SK-N-SH (cell line): Measurements from ENCODE around the gene SLC39A9. TPM values are rescaled to one million over a fixed set of nuclear protein-coding genes. Genes with fewer than 3 reads are reported as not detected.

ENCODE experiments used
- CTCF ChIA-PET: fragments of 300-600, 350-600 bp; formaldehyde crosslinking; extraction: SDS; loops from one replicate; lab custom pipeline; 2021; lab: Yijun Ruan, JAX
- POLR2A ChIA-PET: fragments of 350-600 bp; sonication (Branson Sonifier 250); formaldehyde crosslinking; extraction: SDS; loops from one replicate; lab custom pipeline; 2020; ENCODE audit warnings: antibody characterized with exemption, inconsistent platforms; lab: Yijun Ruan, JAX
- DNase-seq: peaks from one replicate; pipeline ENCODE4 v3.0.0; 2012
- H2AFZ ChIP-seq: fragments of 200-600 bp; sonication (generic); 2 replicates; pipeline ENCODE4 v1.8.1; 2016; ENCODE audit warnings: antibody characterized with exemption, mild to moderate bottlenecking, low read depth
- H3F3A ChIP-seq: fragments of 200-600 bp; sonication (generic); replicated peaks from 2 replicates; pipeline ENCODE3; 2016; ENCODE audit warnings: antibody characterized with exemption, mild to moderate bottlenecking; ENCODE audit not compliant: insufficient read depth
- H3K27ac ChIP-seq, 2 experiments: fragments of 200-500 bp in 1 of 2; fragments of 200-600 bp in 1 of 2; sonication (Bioruptor generic) in 1 of 2; sonication (generic), shearing (Covaris generic) in 1 of 2; 2 replicates each; pipeline versions ENCODE4 v1.5.1 to v1.6.1; 2014 to 2016; ENCODE audit warnings: low read depth in 2 of 2, inconsistent platforms in 1 of 2, low read length in 1 of 2, mild to moderate bottlenecking in 1 of 2, mixed read lengths in 1 of 2
- H3K27me3 ChIP-seq: fragments of 200-600 bp; sonication (generic), shearing (Covaris generic); 2 replicates; pipeline ENCODE4 v1.6.1; 2016; ENCODE audit warnings: mixed run types; ENCODE audit not compliant: insufficient read depth
- H3K36me3 ChIP-seq, 2 experiments: fragments of 200-500 bp in 1 of 2; fragments of 200-600 bp in 1 of 2; sonication (Bioruptor generic) in 1 of 2; sonication (generic) in 1 of 2; replicated peaks in 1 of 2; 2 replicates each; pipeline versions ENCODE3 to v1.5.1; 2014 to 2016; ENCODE audit warnings: low read length in 1 of 2, mild to moderate bottlenecking in 1 of 2; ENCODE audit not compliant: insufficient read depth in 2 of 2, control insufficient read depth in 1 of 2
- H3K4me1 ChIP-seq, 2 experiments: fragments of 200-500 bp in 1 of 2; fragments of 200-600 bp in 1 of 2; sonication (Bioruptor generic) in 1 of 2; sonication (generic), shearing (Covaris generic) in 1 of 2; 2 replicates each; pipeline versions ENCODE4 v1.5.1 to v1.6.1; 2014 to 2016; ENCODE audit warnings: low read depth in 1 of 2, low read length in 1 of 2, mixed run types in 1 of 2; ENCODE audit not compliant: insufficient read depth in 2 of 2, control insufficient read depth in 1 of 2
- H3K4me2 ChIP-seq: fragments of 200-600 bp; sonication (generic), shearing (Covaris generic); 2 replicates; pipeline ENCODE4 v1.6.1; 2017; ENCODE audit warnings: mixed run types
- H3K4me3 ChIP-seq, 2 experiments: fragments of 200-500 bp in 1 of 2; fragments of 200-600 bp in 1 of 2; sonication (Bioruptor generic) in 1 of 2; sonication (generic), shearing (Covaris generic) in 1 of 2; 2 replicates each; pipeline versions ENCODE4 v1.5.1 to v1.8.1; 2014 to 2016; ENCODE audit warnings: low read depth in 2 of 2, inconsistent platforms in 1 of 2, low read length in 1 of 2, mild to moderate bottlenecking in 1 of 2, mixed read lengths in 1 of 2, moderate library complexity in 1 of 2
- H3K79me2 ChIP-seq: fragments of 200-600 bp; sonication (generic); 2 replicates; pipeline ENCODE4 v1.8.1; 2017; ENCODE audit warnings: mild to moderate bottlenecking; ENCODE audit not compliant: insufficient read depth
- H3K9ac ChIP-seq: fragments of 200-600 bp; sonication (generic); 2 replicates; pipeline ENCODE4 v1.6.1; 2017; ENCODE audit warnings: mixed run types
- H3K9me2 ChIP-seq: fragments of 200-600 bp; sonication (generic); 2 replicates; pipeline ENCODE4 v1.6.1; 2017; ENCODE audit warnings: mixed run types
- H3K9me3 ChIP-seq: fragments of 200-600 bp; sonication (generic); 2 replicates; pipeline ENCODE4 v1.6.1; 2017; ENCODE audit warnings: mixed run types, mild to moderate bottlenecking, moderate library complexity
- H4K20me1 ChIP-seq: fragments of 200-600 bp; sonication (generic); 2 replicates; pipeline ENCODE4 v1.6.1; 2017; ENCODE audit warnings: mild to moderate bottlenecking, mixed run types; ENCODE audit not compliant: insufficient read depth
- FOSL2 ChIP-seq: IDR thresholded peaks from 2 replicates; pipeline ENCODE4 v1.4.0; 2012; ENCODE audit warnings: low read depth, mild to moderate bottlenecking, moderate library complexity, borderline replicate concordance
- JUND ChIP-seq: IDR thresholded peaks from 2 replicates; pipeline ENCODE4 v1.4.0; 2012
- NRF1 ChIP-seq: IDR thresholded peaks from 2 replicates; pipeline ENCODE4 v1.6.1; 2012; ENCODE audit warnings: low read depth, mild to moderate bottlenecking, low read length
- YY1 ChIP-seq: IDR thresholded peaks from 2 replicates; pipeline ENCODE4 v1.4.0; 2012; ENCODE audit warnings: low read depth, mild to moderate bottlenecking
- WGBS: methylation state at CpG from one replicate; pipeline ENCODE4 v1.1.6; 2017; ENCODE audit warnings: low lambda C conversion rate; 5-methylcytosine and 5-hydroxymethylcytosine counted together
- polyA plus RNA-seq, 3 experiments: library from polyadenylated mRNA; depleted of rRNA; stranded (reverse); fragments of >200 nt; gene quantifications; 2 replicates each; pipeline ENCODE4 v1.2.3, GENCODE V29; 2012
- TF ChIP-seq, protein P1 (sequence below): IDR thresholded peaks from 2 replicates; pipeline ENCODE4 v1.4.0; 2012; ENCODE audit warnings: low read depth, borderline replicate concordance
- TF ChIP-seq, protein P2 (sequence below): IDR thresholded peaks from 2 replicates; pipeline ENCODE4 v1.6.1; 2012; ENCODE audit warnings: mild to moderate bottlenecking, low read depth, low read length, moderate library complexity

SLC39A9 gene
- polyA plus RNA-seq, 1 of the 3 experiments (the other 2 are of a cell fraction): 39.8 TPM

DNA sequence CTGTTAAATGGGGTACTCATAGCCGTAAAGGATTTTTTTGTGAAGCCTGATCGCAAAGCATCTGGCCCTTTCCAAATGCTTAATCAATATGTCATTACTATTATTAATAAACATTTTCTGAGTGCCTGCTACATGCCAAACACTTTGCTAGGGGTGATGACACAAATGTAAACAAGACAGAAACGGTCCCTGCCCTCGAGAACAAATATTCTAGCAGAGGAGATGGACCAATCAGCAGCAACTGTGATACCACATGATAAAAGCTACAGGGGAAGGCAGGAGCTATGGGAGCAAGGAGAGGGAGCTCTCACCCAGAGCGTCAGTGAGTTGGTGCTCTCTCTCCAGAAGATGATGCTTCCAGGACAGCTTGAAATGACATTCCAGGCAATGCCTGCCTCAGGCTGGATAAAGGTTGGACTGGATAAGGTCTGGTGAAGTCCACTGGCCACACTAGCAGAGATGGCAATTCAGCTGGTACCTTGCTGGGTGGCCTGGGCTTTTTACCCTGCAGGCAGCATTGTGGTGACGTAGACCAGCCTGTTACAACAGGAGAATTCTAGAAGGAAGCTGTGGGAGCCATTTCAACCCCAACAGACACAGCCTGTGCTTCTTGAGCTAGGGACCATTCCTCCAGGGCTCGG, 41.5 kb upstream of the SLC39A9 start (continued):
- TF ChIP-seq, protein P1, sequence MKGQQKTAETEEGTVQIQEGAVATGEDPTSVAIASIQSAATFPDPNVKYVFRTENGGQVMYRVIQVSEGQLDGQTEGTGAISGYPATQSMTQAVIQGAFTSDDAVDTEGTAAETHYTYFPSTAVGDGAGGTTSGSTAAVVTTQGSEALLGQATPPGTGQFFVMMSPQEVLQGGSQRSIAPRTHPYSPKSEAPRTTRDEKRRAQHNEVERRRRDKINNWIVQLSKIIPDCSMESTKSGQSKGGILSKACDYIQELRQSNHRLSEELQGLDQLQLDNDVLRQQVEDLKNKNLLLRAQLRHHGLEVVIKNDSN: no peak
- no peak for TF ChIP-seq FOSL2

DNA sequence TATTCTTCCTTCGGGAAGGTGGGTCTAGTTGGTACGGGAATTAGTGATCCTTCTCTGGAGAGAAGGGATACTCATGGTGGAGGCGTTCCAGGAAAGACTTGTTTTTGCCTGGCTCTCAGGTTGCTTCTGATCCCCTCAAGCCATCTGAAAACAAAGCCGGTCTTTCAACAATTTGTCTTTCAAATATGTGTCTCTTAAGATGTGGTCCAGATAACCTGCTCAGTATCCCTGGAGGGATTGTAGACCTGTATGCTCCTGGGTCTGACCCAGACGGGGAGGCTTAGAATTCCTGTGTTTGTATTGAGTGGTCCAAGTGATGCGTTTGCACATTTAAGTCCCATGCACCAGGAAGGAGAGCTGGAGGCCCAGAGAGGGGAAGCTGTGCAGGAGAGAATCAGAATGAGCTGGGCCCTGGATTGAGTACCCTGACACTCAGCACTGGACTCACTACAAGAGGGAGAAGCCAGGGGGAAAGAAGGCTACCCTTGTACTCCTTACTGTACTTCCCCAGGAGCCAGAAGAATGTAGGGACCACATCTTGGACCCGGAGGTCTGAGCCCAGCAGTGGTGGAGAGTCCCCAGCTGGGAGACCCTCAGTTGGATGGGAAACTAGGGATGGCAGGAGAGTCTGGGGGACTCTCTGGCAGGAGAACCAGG, 40.8 kb upstream of the SLC39A9 start:
- no peak overlapping the region for H3K4me2 ChIP-seq
- peaks cover 0 to 3% of the 10 kb centered on the region in 2 experiments for H3K36me3 ChIP-seq
- TF ChIP-seq JUND (no peak), YY1 (no peak), NRF1 (no peak)
- TF ChIP-seq, protein P1: no peak
- TF ChIP-seq, protein P2, sequence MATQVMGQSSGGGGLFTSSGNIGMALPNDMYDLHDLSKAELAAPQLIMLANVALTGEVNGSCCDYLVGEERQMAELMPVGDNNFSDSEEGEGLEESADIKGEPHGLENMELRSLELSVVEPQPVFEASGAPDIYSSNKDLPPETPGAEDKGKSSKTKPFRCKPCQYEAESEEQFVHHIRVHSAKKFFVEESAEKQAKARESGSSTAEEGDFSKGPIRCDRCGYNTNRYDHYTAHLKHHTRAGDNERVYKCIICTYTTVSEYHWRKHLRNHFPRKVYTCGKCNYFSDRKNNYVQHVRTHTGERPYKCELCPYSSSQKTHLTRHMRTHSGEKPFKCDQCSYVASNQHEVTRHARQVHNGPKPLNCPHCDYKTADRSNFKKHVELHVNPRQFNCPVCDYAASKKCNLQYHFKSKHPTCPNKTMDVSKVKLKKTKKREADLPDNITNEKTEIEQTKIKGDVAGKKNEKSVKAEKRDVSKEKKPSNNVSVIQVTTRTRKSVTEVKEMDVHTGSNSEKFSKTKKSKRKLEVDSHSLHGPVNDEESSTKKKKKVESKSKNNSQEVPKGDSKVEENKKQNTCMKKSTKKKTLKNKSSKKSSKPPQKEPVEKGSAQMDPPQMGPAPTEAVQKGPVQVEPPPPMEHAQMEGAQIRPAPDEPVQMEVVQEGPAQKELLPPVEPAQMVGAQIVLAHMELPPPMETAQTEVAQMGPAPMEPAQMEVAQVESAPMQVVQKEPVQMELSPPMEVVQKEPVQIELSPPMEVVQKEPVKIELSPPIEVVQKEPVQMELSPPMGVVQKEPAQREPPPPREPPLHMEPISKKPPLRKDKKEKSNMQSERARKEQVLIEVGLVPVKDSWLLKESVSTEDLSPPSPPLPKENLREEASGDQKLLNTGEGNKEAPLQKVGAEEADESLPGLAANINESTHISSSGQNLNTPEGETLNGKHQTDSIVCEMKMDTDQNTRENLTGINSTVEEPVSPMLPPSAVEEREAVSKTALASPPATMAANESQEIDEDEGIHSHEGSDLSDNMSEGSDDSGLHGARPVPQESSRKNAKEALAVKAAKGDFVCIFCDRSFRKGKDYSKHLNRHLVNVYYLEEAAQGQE: no peak
- TF ChIP-seq, all 33 proteins: peak for 0
- no peak for DNase-seq
- 94% methylated on average over 7 of the region's 7 CpGs for WGBS
- H3K4me3 ChIP-seq: no peak overlapping the region
- ChIA-PET POLR2A (no interaction called here), CTCF (interaction anchor here (1.3 to 2.1 kb wide), 3 partner anchors 70 to 115 kb away, joined by 4 to 8 read pairs (median 5); no protein-coding TSS in a partner anchor)
- H2AFZ ChIP-seq: no peak overlapping the region
- no peaks in the 10 kb centered on the region for H3K9me3 ChIP-seq
- H3K4me1 ChIP-seq: peaks cover 3 to 4% of the 10 kb centered on the region in 2 experiments; a peak in 2 of 4 replicates
- H3K27me3 ChIP-seq: no peaks in the 10 kb centered on the region
- H3K9ac ChIP-seq: no peak overlapping the region
- H3F3A ChIP-seq: no peaks in the 10 kb centered on the region
- H4K20me1 ChIP-seq: no peaks in the 10 kb centered on the region
- no peaks in the 10 kb centered on the region for H3K9me2 ChIP-seq
- H3K79me2 ChIP-seq: no peaks in the 10 kb centered on the region
- no peak overlapping the region for H3K27ac ChIP-seq
